H1 (cell line): Measurements from ENCODE around the gene TSHZ2. TPM values are rescaled to one million over a fixed set of nuclear protein-coding genes. Genes with fewer than 3 reads are reported as not detected.

Experiments
- ATF2 ChIP-seq: IDR thresholded peaks from 2 replicates; pipeline ENCODE4 v1.6.1; 2012; ENCODE audit warnings: low read length, inconsistent platforms
- RNF2 ChIP-seq: fragments of 200-900, 300-1000 bp; sonication (generic); IDR thresholded peaks from 2 replicates; pipeline ENCODE4 v1.7.1; 2016; ENCODE audit warnings: borderline replicate concordance, low read depth, mild to moderate bottlenecking, antibody characterized with exemption, low read length; ENCODE audit not compliant: poor library complexity, severe bottlenecking; ENCODE audit errors: missing control alignments
- polyA plus RNA-seq, 7 experiments: library from polyadenylated mRNA; depleted of rRNA in 3 of 7; stranded (reverse) in 5 of 7; unstranded in 2 of 7; fragments of >200 nt in 5 of 7; fragments of 200-250 nt in 2 of 7; gene quantifications; 1 replicate in 5 of 7; 2 replicates in 1 of 7; 4 replicates in 1 of 7; pipeline versions ENCODE4 v1.2.1 to v1.2.3, GENCODE V29; 2011 to 2013; ENCODE audit warnings: missing spikeins in 2 of 7, mixed read lengths in 2 of 7
- total RNA-seq: library from RNA; stranded (reverse); fragmentation: NEBNext Ultra II Directional; extraction: Animal tissue kit (Norgen Biotek cat#: 25700); gene quantifications from 2 replicates; pipeline ENCODE4 v1.2.1, GENCODE V29; 2021

TSHZ2 gene
- total and polyA plus RNA-seq, 2 of the 8 experiments (the other 6 are each of a cell fraction or from before 2014, with no cell fraction given): 0.14 to 0.30 TPM

GRCh38 chr20:53027089-53027488 lies 54.9 kb downstream of the TSHZ2 start (continued):
- no peak for TF ChIP-seq ATF2
- no peak for TF ChIP-seq RNF2
